Thyroid gland (tissue), 4 donors: ENCODE data around the gene NUDT16L1.

ENCODE experiments used
- CTCF ChIP-seq, 6 experiments: fragments of 200-600 bp in 3 of 6; fragments of 450-650 bp in 3 of 6; sonication (generic) in 3 of 6; IDR thresholded peaks; one replicate each; pipeline ENCODE4 v1.5.1; 2016 to 2019; ENCODE audit warnings: antibody characterized with exemption in 6 of 6, mild to moderate bottlenecking in 2 of 6, inconsistent platforms in 1 of 6, moderate library complexity in 1 of 6
- POLR2A ChIP-seq, 2 donors: fragments of 450-650 bp; IDR thresholded peaks; one replicate each; pipeline ENCODE4 v1.6.1; 2017; ENCODE audit warnings: antibody characterized with exemption in 2 of 2, mild to moderate bottlenecking in 2 of 2, moderate library complexity in 1 of 2

- TF ChIP-seq POLR2A (IDR thresholded peaks at IDR 0.05) (no peak), CTCF (IDR thresholded peaks at IDR 0.05) (no peak)
Measured at GRCh38 chr16:4734730-4735535, 41.6 kb downstream of the NUDT16L1 start.
